Activated naive CD8-positive, alpha-beta T cell treated with anti-CD3 and anti-CD28 coated beads, Interleukin-2, amount 10 ng/mL, durations not matched to agents 7 days and 5 days (primary cell): ENCODE measurements around the gene ELMOD3. TPM values are rescaled to one million over a fixed set of nuclear protein-coding genes. Genes with fewer than 3 reads are reported as not detected.
"Not testable (repeated sequence)": the region's sequence is repeated elsewhere in the genome, so short reads cannot be mapped to it uniquely, and the experiment has no call there.

Source experiments
- ATAC-seq: fragments of 150-1000 bp; cut with Tn5 transposase; one replicate; pipeline ENCODE4 v1.10.0; 2021; ENCODE audit warnings: low read depth, moderate library complexity
- POLR2A ChIA-PET: fragments of 350-600 bp; sonication (Branson Sonifier 250); formaldehyde crosslinking; loops from one replicate; lab custom pipeline; 2021; ENCODE audit warnings: antibody characterized with exemption; lab: Charles Lee
- DNase-seq: peaks from one replicate; pipeline ENCODE4 v3.0.0; 2021
- H3K27ac Mint-ChIP-seq: one replicate; pipeline ENCODE4 v1.8.0; 2022; ENCODE audit warnings: mild to moderate bottlenecking, mixed read lengths
- H3K27me3 Mint-ChIP-seq: one replicate; pipeline ENCODE4 v1.8.0; 2022; ENCODE audit warnings: mild to moderate bottlenecking, moderate library complexity, mixed read lengths
- H3K36me3 Mint-ChIP-seq: one replicate; pipeline ENCODE4 v1.8.0; 2021; ENCODE audit warnings: mild to moderate bottlenecking, mixed read lengths
- H3K4me1 Mint-ChIP-seq: one replicate; pipeline ENCODE4 v1.8.0; 2021; ENCODE audit warnings: mixed read lengths
- H3K4me3 Mint-ChIP-seq: one replicate; pipeline ENCODE4 v1.8.0; 2022; ENCODE audit warnings: mild to moderate bottlenecking, moderate library complexity, mixed read lengths
- H3K9me3 Mint-ChIP-seq: one replicate; pipeline ENCODE4 v1.8.0; 2021; ENCODE audit warnings: mixed read lengths
- total RNA-seq, 2 experiments: library from RNA; stranded (reverse); gene quantifications; one replicate each; pipeline ENCODE4 v1.2.3, GENCODE V29; 2021

Gene ELMOD3
- total RNA-seq, 2 experiments from 2014 or later, result 23.1 to 26.4 TPM

GRCh38 chr2:85438201-85439024 is 83.8 kb downstream of the ELMOD3 start:
- peak overlapping the region; percentile 84 for H3K4me3 Mint-ChIP-seq

GRCh38 chr2:85439025-85439472 is 84.5 kb downstream of the ELMOD3 start:
- ATAC-seq, result no peak
- Mint-ChIP-seq H3K9me3 (no peaks in the 10 kb centered on the region), H3K36me3 (no peaks in the 10 kb centered on the region), H3K27ac (peak overlapping the region; percentile 94), H3K4me1 (peaks cover 33% of the 10 kb centered on the region), H3K4me3 (peak overlapping the region; percentile 82), H3K27me3 (no peaks in the 10 kb centered on the region)
- DNase-seq, result no peak
- POLR2A ChIA-PET, result interaction anchor here (1.0 to 7.3 kb wide), 3 partner anchors 30 to 110 kb away, joined by 3 to 116 read pairs (median 6); partner anchors contain the start of gene MAT2A

More at GRCh38 chr2:85438201-85439024, 83.8 kb downstream of the ELMOD3 start:
- H3K27me3 Mint-ChIP-seq, result no peaks in the 10 kb centered on the region
- POLR2A ChIA-PET, result interaction anchor here (0.5 to 7.3 kb wide), 10 partner anchors 9 to 111 kb away, joined by 3 to 116 read pairs (median 5); partner anchors contain the start of genes MAT2A and SH2D6
- DNase-seq (no peak), ATAC-seq (no peak)
- peak overlapping the region; percentile 94 for H3K27ac Mint-ChIP-seq
- H3K4me1 Mint-ChIP-seq, result peaks cover 33% of the 10 kb centered on the region
- no peaks in the 10 kb centered on the region for H3K36me3 Mint-ChIP-seq
- no peaks in the 10 kb centered on the region for H3K9me3 Mint-ChIP-seq

- H3K36me3 Mint-ChIP-seq, DNase-seq, ATAC-seq, H3K9me3 Mint-ChIP-seq, H3K27me3 Mint-ChIP-seq: not testable (repeated sequence)
- POLR2A ChIA-PET, result interaction anchor here (1.6 to 7.3 kb wide), 4 partner anchors 9 to 99 kb away, joined by 3 to 116 read pairs (median 8); partner anchors contain the start of genes MAT2A and SH2D6
- Mint-ChIP-seq H3K27ac (peak overlapping the region; percentile 94), H3K4me3 (peak overlapping the region; percentile 82), H3K4me1 (peaks cover 33% of the 10 kb centered on the region)
Measured at GRCh38 chr2:85439569-85439968, 85.0 kb downstream of the ELMOD3 start.

GRCh38 chr2:85439986-85440385 is 85.4 kb downstream of the ELMOD3 start:
- Mint-ChIP-seq H3K36me3 (no peaks in the 10 kb centered on the region), H3K4me3 (peak overlapping the region; percentile 82), H3K27me3 (no peaks in the 10 kb centered on the region), H3K27ac (peak overlapping the region; percentile 94), H3K4me1 (peaks cover 33% of the 10 kb centered on the region), H3K9me3 (no peaks in the 10 kb centered on the region)
- DNase-seq (peak; percentile 53), ATAC-seq (peak; percentile 65)
- POLR2A ChIA-PET, result interaction anchor here (1.6 to 7.3 kb wide), 5 partner anchors 10 to 99 kb away, joined by 3 to 116 read pairs (median 6); partner anchors contain the start of genes MAT2A and SH2D6

- no peak for ATAC-seq
- no peaks in the 10 kb centered on the region for H3K36me3 Mint-ChIP-seq
- peak overlapping the region; percentile 12 for H3K27ac Mint-ChIP-seq
- H3K4me1 Mint-ChIP-seq, result peaks cover 34% of the 10 kb centered on the region
- no peaks in the 10 kb centered on the region for H3K27me3 Mint-ChIP-seq
- DNase-seq, result no peak
- POLR2A ChIA-PET, result interaction anchor here (1.6 to 7.3 kb wide), 4 partner anchors 10 to 98 kb away, joined by 3 to 116 read pairs (median 8); partner anchors contain the start of genes MAT2A and SH2D6
- no peak overlapping the region for H3K4me3 Mint-ChIP-seq
- no peaks in the 10 kb centered on the region for H3K9me3 Mint-ChIP-seq
Measured at GRCh38 chr2:85440729-85441128, 86.2 kb downstream of the ELMOD3 start.

Other genes starting within 250 kb of the ELMOD3 start
- gene TCF7L1, start 221.4 kb upstream of the ELMOD3 start, total RNA-seq, result not detected
- 100 to 1,000 TPM; 144 to 148 TPM for gene TGOLN2, start 26.8 kb upstream of the ELMOD3 start, total RNA-seq
- gene RETSAT, start 241 bp upstream of the ELMOD3 start, total RNA-seq, result 10 to 100 TPM; 28.8 to 29.7 TPM
- 100 to 1,000 TPM; 263 to 279 TPM for gene CAPG, start 55.6 kb downstream of the ELMOD3 start, total RNA-seq
- 1 to 10 TPM in 1 of 2 experiments, under 1 TPM in 1; 0.94 to 1.4 TPM for gene SH2D6, start 63.9 kb downstream of the ELMOD3 start, total RNA-seq
- 100 to 1,000 TPM; 218 to 222 TPM for gene MAT2A, start 184.4 kb downstream of the ELMOD3 start, total RNA-seq
- gene GGCX, start 206.7 kb downstream of the ELMOD3 start, total RNA-seq, result 10 to 100 TPM; 24.8 to 26.8 TPM
- 100 to 1,000 TPM; 128 to 135 TPM for gene VAMP8, start 222.8 kb downstream of the ELMOD3 start, total RNA-seq
- 10 to 100 TPM; 66.7 to 70.8 TPM for gene VAMP5, start 229.7 kb downstream of the ELMOD3 start, total RNA-seq
- gene RNF181, start 241.0 kb downstream of the ELMOD3 start, total RNA-seq, result 10 to 100 TPM; 96.4 to 97.4 TPM
- gene TMEM150A, start 247.9 kb downstream of the ELMOD3 start, total RNA-seq, result 1 to 10 TPM; 5.3 to 7.0 TPM